Measurements from ENCODE around the gene CLEC18A.
"Not testable (repeated sequence)": the region's sequence is repeated elsewhere in the genome, so short reads cannot be mapped to it uniquely, and the experiment has no call there.

CLEC18A gene

GRCh38 chr16:69951017-69951671 is at the start of gene CLEC18A:
Gene CLEC18A (plus strand): TSS chr16:69951334. CDS start chr16:69951367, 33 bp downstream.
- DNase-seq (ENCODE audit: low read depth) = not testable (repeated sequence)

GRCh38 chr16:69903865-69904415 is 47.2 kb upstream of the CLEC18A start:
- DNase-seq (ENCODE audit: low read depth) = no peak

- DNase-seq (ENCODE audit: low read depth) = no peak
Measured at GRCh38 chr16:69904495-69905170, 46.5 kb upstream of the CLEC18A start.

GRCh38 chr16:69905171-69905555 is 46.0 kb upstream of the CLEC18A start:
- no peak for DNase-seq (ENCODE audit: low read depth)

GRCh38 chr16:69906838-69907401 is 44.2 kb upstream of the CLEC18A start:
- DNase-seq (ENCODE audit: low read depth) = peak; percentile 38

- no peak for DNase-seq (ENCODE audit: low read depth)
Measured at GRCh38 chr16:69909043-69909442, 42.1 kb upstream of the CLEC18A start.

- no peak for DNase-seq (ENCODE audit: low read depth)
Measured at GRCh38 chr16:69909760-69910159, 41.4 kb upstream of the CLEC18A start.

- DNase-seq (ENCODE audit: low read depth) = no peak
Measured at GRCh38 chr16:69910964-69911363, 40.2 kb upstream of the CLEC18A start.

GRCh38 chr16:69916462-69916861 is 34.7 kb upstream of the CLEC18A start:
- no peak for DNase-seq (ENCODE audit: low read depth)

GRCh38 chr16:69917311-69917710 is 33.8 kb upstream of the CLEC18A start:
- DNase-seq (ENCODE audit: low read depth) = no peak

GRCh38 chr16:69917739-69918138 is 33.4 kb upstream of the CLEC18A start:
- DNase-seq (ENCODE audit: low read depth) = peak; percentile 95

GRCh38 chr16:69918241-69918640 is 32.9 kb upstream of the CLEC18A start:
- DNase-seq (ENCODE audit: low read depth) = no peak

- no peak for DNase-seq (ENCODE audit: low read depth)
Measured at GRCh38 chr16:69921127-69921526, 30.0 kb upstream of the CLEC18A start.

GRCh38 chr16:69922200-69922599 is 28.9 kb upstream of the CLEC18A start:
- no peak for DNase-seq (ENCODE audit: low read depth)

- no peak for DNase-seq (ENCODE audit: low read depth)
Measured at GRCh38 chr16:69924041-69924775, 26.9 kb upstream of the CLEC18A start.

GRCh38 chr16:69924777-69925191 is 26.4 kb upstream of the CLEC18A start:
- peak; percentile 48 for DNase-seq (ENCODE audit: low read depth)

GRCh38 chr16:69925311-69925710 is 25.8 kb upstream of the CLEC18A start:
- DNase-seq (ENCODE audit: low read depth) = no peak

- DNase-seq (ENCODE audit: low read depth) = no peak
Measured at GRCh38 chr16:69926241-69926640, 24.9 kb upstream of the CLEC18A start.

- no peak for DNase-seq (ENCODE audit: low read depth)
Measured at GRCh38 chr16:69927056-69927757, 23.9 kb upstream of the CLEC18A start.

- DNase-seq (ENCODE audit: low read depth) = no peak
Measured at GRCh38 chr16:69928856-69929400, 22.2 kb upstream of the CLEC18A start.

- DNase-seq (ENCODE audit: low read depth) = no peak
Measured at GRCh38 chr16:69929480-69929879, 21.7 kb upstream of the CLEC18A start.

All from HS-5 (cell line).